ENCODE data around the gene TBC1D7.

Gene TBC1D7

GRCh38 chr6:13278991-13279390 is 49.3 kb downstream of the TBC1D7 start:
- no peak overlapping the region for H3K9ac ChIP-seq (ENCODE audit: low read length)
- no peak overlapping the region for H3K4me3 ChIP-seq (ENCODE audit: low read depth, low read length)
- H3K27ac ChIP-seq (ENCODE audit: low read depth, low read length) = no peak overlapping the region
- H3K4me1 ChIP-seq (ENCODE audit: control insufficient read depth, insufficient read depth, low read length) = no peaks in the 10 kb centered on the region; the same call in none of the 2 replicates
- no peaks in the 10 kb centered on the region for H3K36me3 ChIP-seq (ENCODE audit: control insufficient read depth, insufficient read depth, low read length)
- H3K27me3 ChIP-seq (ENCODE audit: control insufficient read depth, insufficient read depth, low read length) = no peaks in the 10 kb centered on the region
- no peaks in the 10 kb centered on the region for H3K9me3 ChIP-seq (ENCODE audit: control insufficient read depth, insufficient read depth, low read depth, low read length)

- Histone ChIP-seq H3K27ac (ENCODE audit: low read depth, low read length) (no peak overlapping the region), H3K9ac (ENCODE audit: low read length) (no peak overlapping the region), H3K4me1 (ENCODE audit: control insufficient read depth, insufficient read depth, low read length) (peaks cover 4% of the 10 kb centered on the region), H3K9me3 (ENCODE audit: control insufficient read depth, insufficient read depth, low read depth, low read length) (no peaks in the 10 kb centered on the region), H3K4me3 (ENCODE audit: low read depth, low read length) (no peak overlapping the region), H3K36me3 (ENCODE audit: control insufficient read depth, insufficient read depth, low read length) (no peaks in the 10 kb centered on the region), H3K27me3 (ENCODE audit: control insufficient read depth, insufficient read depth, low read length) (no peaks in the 10 kb centered on the region)
These were observed 50.2 kb downstream of the TBC1D7 start for GRCh38 chr6:13278164-13278563.

DNA sequence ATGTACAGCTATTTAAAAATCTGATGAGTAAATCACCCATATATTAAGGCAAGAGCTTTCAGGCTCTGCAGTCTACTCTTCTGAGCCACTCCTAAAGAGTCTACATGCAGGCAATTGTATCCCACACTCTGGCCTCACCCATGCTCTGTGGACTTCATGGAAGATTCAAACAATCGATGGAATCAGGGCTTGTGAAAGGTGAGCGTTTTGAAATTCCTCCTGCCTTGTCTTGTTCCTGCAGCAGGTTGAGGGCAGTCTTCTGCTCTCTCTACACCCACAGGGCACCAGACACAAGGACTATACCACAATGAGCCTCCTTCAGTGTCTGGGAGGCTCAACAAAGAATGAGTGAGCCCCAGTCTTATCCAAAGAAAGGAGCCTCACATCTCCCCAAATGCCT is 51.1 kb downstream of the TBC1D7 start:
- H3K27me3 ChIP-seq (ENCODE audit: control insufficient read depth, insufficient read depth, low read length) = no peaks in the 10 kb centered on the region

GRCh38 chr6:13275435-13275989 is 52.8 kb downstream of the TBC1D7 start:
- no peak overlapping the region for H3K27ac ChIP-seq (ENCODE audit: low read depth, low read length)
- no peak overlapping the region for H3K4me3 ChIP-seq (ENCODE audit: low read depth, low read length)
- no peaks in the 10 kb centered on the region for H3K27me3 ChIP-seq (ENCODE audit: control insufficient read depth, insufficient read depth, low read length)
- H3K9me3 ChIP-seq (ENCODE audit: control insufficient read depth, insufficient read depth, low read depth, low read length) = no peaks in the 10 kb centered on the region
- H3K9ac ChIP-seq (ENCODE audit: low read length) = no peak overlapping the region
- H3K4me1 ChIP-seq (ENCODE audit: control insufficient read depth, insufficient read depth, low read length) = peaks cover 8% of the 10 kb centered on the region
- no peaks in the 10 kb centered on the region for H3K36me3 ChIP-seq (ENCODE audit: control insufficient read depth, insufficient read depth, low read length)

More for the DNA sequence above, 51.1 kb downstream of the TBC1D7 start:
- Histone ChIP-seq H3K27ac (ENCODE audit: low read depth, low read length) (no peak overlapping the region), H3K9me3 (ENCODE audit: control insufficient read depth, insufficient read depth, low read depth, low read length) (no peaks in the 10 kb centered on the region), H3K9ac (ENCODE audit: low read length) (no peak overlapping the region), H3K4me3 (ENCODE audit: low read depth, low read length) (no peak overlapping the region), H3K36me3 (ENCODE audit: control insufficient read depth, insufficient read depth, low read length) (no peaks in the 10 kb centered on the region), H3K4me1 (ENCODE audit: control insufficient read depth, insufficient read depth, low read length) (peaks cover 8% of the 10 kb centered on the region)

DNA sequence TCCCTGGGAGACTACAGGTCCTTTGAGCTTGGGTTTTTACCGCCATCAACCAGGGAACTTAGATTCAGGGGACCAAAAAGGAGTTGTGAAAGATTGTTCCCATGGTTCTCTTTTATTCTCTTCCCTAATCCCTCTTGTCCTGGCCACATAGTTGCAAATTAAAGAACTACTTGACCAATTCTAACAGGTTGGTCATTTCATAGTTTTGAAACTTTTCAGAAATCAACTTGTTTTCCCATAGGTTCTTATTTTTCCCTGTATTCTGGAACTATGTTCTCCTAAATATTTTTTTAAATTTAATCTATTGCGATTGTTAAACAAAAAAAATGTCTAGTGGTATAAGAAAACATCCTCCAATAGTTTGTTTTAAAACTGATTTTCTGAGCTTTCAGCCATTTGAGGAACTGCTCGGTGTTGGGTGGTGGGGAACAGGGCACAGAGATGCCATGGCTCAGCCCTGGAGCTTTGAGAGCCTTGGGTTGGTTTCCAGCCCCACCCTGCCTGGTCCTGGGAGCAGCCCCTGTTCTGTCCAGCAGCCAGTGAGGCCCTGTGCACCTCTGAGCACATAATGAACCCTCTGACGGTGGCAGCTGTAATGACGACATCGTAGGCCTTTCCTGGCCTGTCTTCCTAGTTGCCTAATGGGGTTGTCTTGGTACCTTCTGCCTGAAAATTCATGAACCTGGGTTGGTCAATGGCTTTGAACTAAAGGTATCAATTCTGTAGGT is 53.5 kb downstream of the TBC1D7 start:
- no peaks in the 10 kb centered on the region for H3K9me3 ChIP-seq (ENCODE audit: control insufficient read depth, insufficient read depth, low read depth, low read length)
- peaks cover 8% of the 10 kb centered on the region for H3K4me1 ChIP-seq (ENCODE audit: control insufficient read depth, insufficient read depth, low read length)
- H3K27me3 ChIP-seq (ENCODE audit: control insufficient read depth, insufficient read depth, low read length) = no peaks in the 10 kb centered on the region
- no peak overlapping the region for H3K4me3 ChIP-seq (ENCODE audit: low read depth, low read length)
- no peaks in the 10 kb centered on the region for H3K36me3 ChIP-seq (ENCODE audit: control insufficient read depth, insufficient read depth, low read length)
- H3K27ac ChIP-seq (ENCODE audit: low read depth, low read length) = no peak overlapping the region
- no peak overlapping the region for H3K9ac ChIP-seq (ENCODE audit: low read length)

DNA sequence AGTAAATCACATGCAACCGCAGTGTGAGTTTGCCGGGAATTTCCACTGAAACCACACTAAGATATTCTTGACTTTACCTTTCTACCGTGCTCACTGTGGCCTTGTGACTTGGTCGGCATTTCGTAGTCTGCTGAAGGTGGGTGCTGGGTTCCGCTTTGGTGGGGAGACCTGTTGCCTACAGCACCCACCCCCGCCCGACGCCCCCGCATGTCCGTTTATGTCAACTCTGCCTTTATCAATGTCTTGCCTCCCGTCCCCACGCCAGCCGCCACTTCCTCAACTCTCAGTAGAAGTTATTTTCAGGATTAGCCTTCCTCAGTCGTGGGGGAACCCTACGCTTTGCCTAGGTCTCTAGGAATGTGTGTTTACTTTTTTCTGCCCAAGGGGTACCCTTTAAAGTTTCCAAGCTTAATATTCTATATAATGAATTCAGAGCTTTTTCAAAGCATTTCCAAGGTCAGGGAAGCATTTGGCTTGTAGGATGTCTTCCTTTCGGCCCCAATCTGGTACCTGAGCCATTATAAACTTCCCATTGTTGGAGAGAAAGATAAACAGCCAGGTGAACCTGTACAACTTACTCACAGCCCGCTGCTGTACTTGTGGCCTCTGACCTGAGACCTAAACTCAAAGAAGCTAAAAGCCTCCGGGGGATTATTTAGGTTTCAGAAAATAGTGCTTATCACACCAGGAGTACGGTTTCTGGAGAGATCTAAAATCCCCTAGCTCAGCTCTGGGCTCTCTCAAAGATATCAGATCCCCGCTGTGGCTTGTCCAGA is 54.2 kb downstream of the TBC1D7 start:
- H3K4me3 ChIP-seq (ENCODE audit: low read depth, low read length) = no peak overlapping the region
- H3K27me3 ChIP-seq (ENCODE audit: control insufficient read depth, insufficient read depth, low read length) = no peaks in the 10 kb centered on the region
- H3K27ac ChIP-seq (ENCODE audit: low read depth, low read length) = no peak overlapping the region
- no peaks in the 10 kb centered on the region for H3K9me3 ChIP-seq (ENCODE audit: control insufficient read depth, insufficient read depth, low read depth, low read length)
- H3K36me3 ChIP-seq (ENCODE audit: control insufficient read depth, insufficient read depth, low read length) = no peaks in the 10 kb centered on the region
- peaks cover 11% of the 10 kb centered on the region for H3K4me1 ChIP-seq (ENCODE audit: control insufficient read depth, insufficient read depth, low read length)
- no peak overlapping the region for H3K9ac ChIP-seq (ENCODE audit: low read length)

DNA sequence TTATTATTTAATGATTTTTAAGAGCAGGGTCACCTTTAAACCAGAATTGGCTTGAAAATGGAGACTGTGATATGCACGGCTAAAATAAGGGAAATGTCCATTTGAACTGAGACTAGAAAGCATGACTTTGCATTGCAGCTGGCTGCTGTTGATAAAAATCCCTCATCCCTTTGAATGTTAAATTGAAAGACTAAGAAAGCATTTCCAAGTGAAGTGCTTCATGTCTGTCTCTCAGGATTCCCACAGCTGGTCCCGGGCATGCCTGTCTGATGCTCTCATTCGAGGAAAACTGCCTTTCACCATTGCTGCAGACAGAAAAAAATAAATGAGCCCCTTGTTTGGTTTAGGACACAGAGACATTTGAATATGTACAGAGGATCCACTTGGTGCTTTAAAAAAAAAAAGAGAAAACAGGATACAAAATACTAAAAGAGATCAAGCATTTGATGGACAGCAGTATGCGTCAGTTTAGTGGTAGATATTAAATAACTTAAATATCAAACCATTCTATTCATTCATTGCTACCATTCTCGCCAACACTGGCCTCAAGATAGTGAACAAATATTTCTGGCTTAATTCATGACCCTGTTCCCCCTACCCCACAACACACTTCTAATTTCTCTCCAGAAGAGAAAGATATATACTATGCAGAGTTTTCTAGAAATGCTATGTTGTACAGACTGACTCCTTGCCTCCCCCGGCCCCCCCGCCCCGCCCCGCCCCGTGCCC is 55.0 kb downstream of the TBC1D7 start:
- no peak overlapping the region for H3K4me3 ChIP-seq (ENCODE audit: low read depth, low read length)
- no peaks in the 10 kb centered on the region for H3K27me3 ChIP-seq (ENCODE audit: control insufficient read depth, insufficient read depth, low read length)
- peaks cover 17% of the 10 kb centered on the region for H3K4me1 ChIP-seq (ENCODE audit: control insufficient read depth, insufficient read depth, low read length)
- H3K9ac ChIP-seq (ENCODE audit: low read length) = no peak overlapping the region
- no peaks in the 10 kb centered on the region for H3K36me3 ChIP-seq (ENCODE audit: control insufficient read depth, insufficient read depth, low read length)
- H3K9me3 ChIP-seq (ENCODE audit: control insufficient read depth, insufficient read depth, low read depth, low read length) = no peaks in the 10 kb centered on the region
- no peak overlapping the region for H3K27ac ChIP-seq (ENCODE audit: low read depth, low read length)

- Histone ChIP-seq H3K27ac (ENCODE audit: low read depth, low read length) (no peak overlapping the region), H3K27me3 (ENCODE audit: control insufficient read depth, insufficient read depth, low read length) (no peaks in the 10 kb centered on the region), H3K9me3 (ENCODE audit: control insufficient read depth, insufficient read depth, low read depth, low read length) (no peaks in the 10 kb centered on the region), H3K9ac (ENCODE audit: low read length) (no peak overlapping the region), H3K36me3 (ENCODE audit: control insufficient read depth, insufficient read depth, low read length) (no peaks in the 10 kb centered on the region), H3K4me3 (ENCODE audit: low read depth, low read length) (no peak overlapping the region), H3K4me1 (ENCODE audit: control insufficient read depth, insufficient read depth, low read length) (peaks cover 17% of the 10 kb centered on the region)
These were observed 55.9 kb downstream of the TBC1D7 start for GRCh38 chr6:13272131-13273046.

DNA sequence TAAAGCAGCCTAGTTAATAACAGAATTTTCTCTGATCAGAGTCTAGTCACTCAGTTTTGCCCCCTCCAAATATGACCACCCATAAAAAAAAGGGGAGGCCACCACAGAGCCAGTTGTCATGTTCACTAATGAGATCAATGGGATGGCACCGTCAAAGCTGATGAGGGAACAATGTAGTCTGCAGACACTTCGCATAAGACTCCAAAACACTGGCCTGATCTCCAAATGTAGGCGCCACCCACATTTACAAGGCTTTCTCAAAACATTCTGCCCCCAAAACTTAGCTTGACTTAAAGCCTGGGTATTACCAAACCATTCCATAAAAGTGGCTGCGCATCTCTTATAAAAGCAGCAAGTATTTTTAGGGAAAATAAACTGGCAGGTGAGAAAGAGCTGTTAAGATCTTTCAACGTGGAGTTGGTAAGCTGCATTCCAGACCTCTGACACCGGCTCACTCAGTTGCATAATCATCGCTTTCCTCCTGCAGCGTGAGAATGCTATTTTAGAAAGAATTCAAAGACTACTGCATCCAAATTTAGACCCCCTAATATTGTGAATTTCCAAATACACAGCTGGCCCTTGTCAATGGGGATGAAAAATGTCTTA is 59.3 kb downstream of the TBC1D7 start:
- Histone ChIP-seq H3K36me3 (ENCODE audit: control insufficient read depth, insufficient read depth, low read length) (no peaks in the 10 kb centered on the region), H3K9me3 (ENCODE audit: control insufficient read depth, insufficient read depth, low read depth, low read length) (peaks cover 3% of the 10 kb centered on the region; the same call in 1 of the 2 replicates), H3K27ac (ENCODE audit: low read depth, low read length) (no peak overlapping the region), H3K4me1 (ENCODE audit: control insufficient read depth, insufficient read depth, low read length) (peaks cover 17% of the 10 kb centered on the region), H3K4me3 (ENCODE audit: low read depth, low read length) (no peak overlapping the region), H3K9ac (ENCODE audit: low read length) (no peak overlapping the region), H3K27me3 (ENCODE audit: control insufficient read depth, insufficient read depth, low read length) (no peaks in the 10 kb centered on the region)

GRCh38 chr6:13267142-13267651 is 61.1 kb downstream of the TBC1D7 start:
- Histone ChIP-seq H3K27me3 (ENCODE audit: control insufficient read depth, insufficient read depth, low read length) (no peaks in the 10 kb centered on the region), H3K27ac (ENCODE audit: low read depth, low read length) (no peak overlapping the region), H3K4me1 (ENCODE audit: control insufficient read depth, insufficient read depth, low read length) (peaks cover 14% of the 10 kb centered on the region), H3K4me3 (ENCODE audit: low read depth, low read length) (no peak overlapping the region), H3K9ac (ENCODE audit: low read length) (no peak overlapping the region), H3K36me3 (ENCODE audit: control insufficient read depth, insufficient read depth, low read length) (no peaks in the 10 kb centered on the region), H3K9me3 (ENCODE audit: control insufficient read depth, insufficient read depth, low read depth, low read length) (peaks cover 3% of the 10 kb centered on the region; the same call in 1 of the 2 replicates)

Measured in HUES6 (cell line).